Brain microvascular endothelial cell (primary cell): ENCODE data around the gene TTF2.

ENCODE experiments used
- DNase-seq: peaks from one replicate; pipeline ENCODE4 v3.0.0-alpha.2; 2020
- H3K27ac ChIP-seq: fragments of 250-450 bp; sonication (Bioruptor Pico); 2 replicates; pipeline ENCODE4 v1.5.1; 2020; ENCODE audit warnings: mild to moderate bottlenecking, moderate library complexity
- H3K27me3 ChIP-seq: fragments of 250-450 bp; sonication (Bioruptor Pico); replicated peaks from 2 replicates; pipeline ENCODE4 v1.5.1; 2020; ENCODE audit warnings: mild to moderate bottlenecking
- H3K36me3 ChIP-seq: fragments of 250-450 bp; sonication (Bioruptor Pico); replicated peaks from 2 replicates; pipeline ENCODE4 v1.5.1; 2020; ENCODE audit warnings: mild to moderate bottlenecking
- H3K4me3 ChIP-seq: 2 replicates; pipeline ENCODE4 v1.5.1; 2011; ENCODE audit warnings: low read depth, mild to moderate bottlenecking, control low read depth, low read length, moderate library complexity
- in situ Hi-C: cut with HindIII; loops from 2 replicates; pipeline ENCODE4 v1.10.0; 2017; ENCODE audit warnings: low sequenced_read_pairs, low pct_ligation_motif_present
- TF ChIP-seq, protein P1 (sequence below): IDR thresholded peaks from 2 replicates; pipeline ENCODE4 v1.5.1; 2011; ENCODE audit warnings: low read depth, mild to moderate bottlenecking, moderate library complexity, low read length, control low read depth, inconsistent platforms; ENCODE audit errors: missing control alignments

Gene TTF2

DNA sequence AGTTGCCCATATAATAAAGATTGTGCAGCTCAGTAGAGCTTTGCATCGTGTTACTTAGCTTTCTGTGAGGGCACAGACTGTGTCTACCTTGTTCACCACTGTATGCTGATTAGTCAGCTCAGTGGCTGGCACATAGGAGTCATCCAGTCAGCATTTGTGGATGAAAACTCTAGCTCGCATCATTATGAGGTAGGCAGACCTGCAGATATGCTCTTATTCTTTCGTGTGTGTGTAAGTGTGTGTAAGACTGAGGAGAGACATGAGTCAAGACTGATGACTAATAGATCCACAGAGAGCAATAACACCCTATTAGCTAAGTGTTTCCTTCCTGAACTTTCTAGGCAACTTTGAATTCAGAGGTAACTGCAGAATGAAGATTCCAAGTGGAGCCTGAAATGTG, 17.1 kb downstream of the TTF2 start:
- H3K27me3 ChIP-seq: no peaks in the 10 kb centered on the region
- peak; percentile 89 for DNase-seq
- no peak overlapping the region for H3K4me3 ChIP-seq
- in situ Hi-C loops: no loop called here
- TF ChIP-seq, protein P1, sequence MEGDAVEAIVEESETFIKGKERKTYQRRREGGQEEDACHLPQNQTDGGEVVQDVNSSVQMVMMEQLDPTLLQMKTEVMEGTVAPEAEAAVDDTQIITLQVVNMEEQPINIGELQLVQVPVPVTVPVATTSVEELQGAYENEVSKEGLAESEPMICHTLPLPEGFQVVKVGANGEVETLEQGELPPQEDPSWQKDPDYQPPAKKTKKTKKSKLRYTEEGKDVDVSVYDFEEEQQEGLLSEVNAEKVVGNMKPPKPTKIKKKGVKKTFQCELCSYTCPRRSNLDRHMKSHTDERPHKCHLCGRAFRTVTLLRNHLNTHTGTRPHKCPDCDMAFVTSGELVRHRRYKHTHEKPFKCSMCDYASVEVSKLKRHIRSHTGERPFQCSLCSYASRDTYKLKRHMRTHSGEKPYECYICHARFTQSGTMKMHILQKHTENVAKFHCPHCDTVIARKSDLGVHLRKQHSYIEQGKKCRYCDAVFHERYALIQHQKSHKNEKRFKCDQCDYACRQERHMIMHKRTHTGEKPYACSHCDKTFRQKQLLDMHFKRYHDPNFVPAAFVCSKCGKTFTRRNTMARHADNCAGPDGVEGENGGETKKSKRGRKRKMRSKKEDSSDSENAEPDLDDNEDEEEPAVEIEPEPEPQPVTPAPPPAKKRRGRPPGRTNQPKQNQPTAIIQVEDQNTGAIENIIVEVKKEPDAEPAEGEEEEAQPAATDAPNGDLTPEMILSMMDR: no peak
- peak overlapping the region; percentile 58 for H3K27ac ChIP-seq
- peaks cover 23% of the 10 kb centered on the region for H3K36me3 ChIP-seq

DNA sequence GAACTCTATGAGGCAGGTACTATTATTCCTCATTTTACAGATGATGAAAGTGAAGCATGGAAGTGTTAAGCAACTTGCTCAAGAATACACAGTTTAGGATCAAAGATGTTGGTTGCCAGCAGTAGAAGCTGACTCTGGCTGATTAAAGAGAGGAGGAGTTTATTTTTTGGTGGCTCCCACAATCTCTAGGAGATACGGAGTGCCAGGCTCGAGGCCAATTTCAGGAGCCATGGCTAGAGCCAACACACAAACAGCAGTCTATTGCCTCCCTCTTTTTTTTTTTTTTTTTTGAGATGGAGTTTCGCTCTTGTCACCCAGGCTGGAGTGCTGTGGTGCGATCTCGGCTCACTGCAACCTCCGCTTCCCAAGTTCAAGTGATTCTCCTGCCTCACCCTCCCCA, 19.6 kb downstream of the TTF2 start:
- Histone ChIP-seq H3K27me3 (no peaks in the 10 kb centered on the region), H3K4me3 (no peak overlapping the region), H3K36me3 (peaks cover 21% of the 10 kb centered on the region), H3K27ac (no peak overlapping the region)
- TF ChIP-seq, protein P1: no peak
- in situ Hi-C loops: no loop called here
- DNase-seq: no peak

DNA sequence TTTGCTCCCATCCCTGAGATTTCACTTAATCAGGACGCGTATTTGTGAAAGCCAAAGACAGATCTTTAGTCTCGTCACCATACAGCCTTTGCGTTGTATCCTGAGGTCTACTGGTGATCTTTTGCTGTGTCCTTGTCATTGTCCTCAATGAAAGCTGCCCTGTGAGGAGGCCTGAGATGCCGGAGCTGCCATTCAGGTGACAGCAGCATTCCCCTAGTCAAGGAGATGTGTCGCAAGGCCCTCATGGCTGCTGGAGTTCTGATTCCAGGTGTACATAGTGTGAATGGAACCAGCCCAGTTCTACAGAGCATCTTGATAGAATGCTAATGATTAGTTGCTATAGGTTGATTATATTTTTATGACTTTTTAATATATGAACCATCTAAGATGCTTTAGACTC, 24.1 kb downstream of the TTF2 start:
- Histone ChIP-seq H3K4me3 (no peak overlapping the region), H3K36me3 (peaks cover 3% of the 10 kb centered on the region), H3K27me3 (no peaks in the 10 kb centered on the region), H3K27ac (no peak overlapping the region)
- no peak for DNase-seq
- TF ChIP-seq, protein P1: no peak
- in situ Hi-C loops: no loop called here

DNA sequence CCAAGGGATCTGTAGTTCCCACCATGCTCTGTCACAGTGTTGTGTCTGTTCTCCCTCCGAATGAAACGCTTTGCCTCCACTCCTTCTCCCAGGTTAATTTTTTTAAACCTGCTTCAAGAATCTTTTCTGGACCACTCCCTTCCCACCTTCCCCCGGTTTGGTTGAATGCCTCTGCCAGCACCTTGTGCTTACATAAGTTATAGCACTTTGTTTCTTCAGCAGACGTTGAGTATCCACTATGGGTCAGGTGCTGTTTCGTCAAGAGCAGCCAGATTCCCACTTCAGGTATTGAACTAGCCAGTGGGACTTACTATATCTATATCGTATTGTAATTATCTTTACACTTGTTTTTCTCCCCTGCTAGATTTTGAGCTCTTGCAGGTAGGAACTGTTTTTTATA, 27.6 kb downstream of the TTF2 start:
- in situ Hi-C loops: no loop called here
- TF ChIP-seq, protein P1: no peak

DNA sequence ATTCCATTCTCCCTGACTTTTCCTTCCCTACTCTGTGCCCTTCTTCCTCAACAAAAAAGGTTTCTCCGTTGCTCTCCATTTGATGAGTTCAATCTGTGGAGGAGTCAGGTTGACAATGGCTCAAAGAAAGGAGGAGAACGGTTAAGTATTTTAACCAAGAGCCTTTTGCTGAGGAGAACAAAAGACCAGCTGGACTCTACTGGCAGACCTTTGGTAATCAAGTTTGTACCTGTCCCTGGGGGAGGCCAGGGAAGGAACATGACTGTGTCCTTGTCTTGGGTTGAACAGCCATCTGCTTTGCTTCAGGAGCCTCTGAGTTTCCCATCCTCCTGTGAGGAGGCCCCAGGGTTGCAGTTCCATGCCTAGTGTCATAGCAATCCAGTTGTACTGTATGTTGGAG, 29.9 kb downstream of the TTF2 start:
- H3K36me3 ChIP-seq: no peaks in the 10 kb centered on the region
- TF ChIP-seq, protein P1: no peak
- in situ Hi-C loops: no loop called here
- no peak overlapping the region for H3K4me3 ChIP-seq
- DNase-seq: no peak
- no peaks in the 10 kb centered on the region for H3K27me3 ChIP-seq
- no peak overlapping the region for H3K27ac ChIP-seq

More for the DNA sequence above, 27.6 kb downstream of the TTF2 start:
- no peaks in the 10 kb centered on the region for H3K36me3 ChIP-seq
- no peak overlapping the region for H3K27ac ChIP-seq
- DNase-seq: no peak
- no peak overlapping the region for H3K4me3 ChIP-seq
- H3K27me3 ChIP-seq: no peaks in the 10 kb centered on the region

DNA sequence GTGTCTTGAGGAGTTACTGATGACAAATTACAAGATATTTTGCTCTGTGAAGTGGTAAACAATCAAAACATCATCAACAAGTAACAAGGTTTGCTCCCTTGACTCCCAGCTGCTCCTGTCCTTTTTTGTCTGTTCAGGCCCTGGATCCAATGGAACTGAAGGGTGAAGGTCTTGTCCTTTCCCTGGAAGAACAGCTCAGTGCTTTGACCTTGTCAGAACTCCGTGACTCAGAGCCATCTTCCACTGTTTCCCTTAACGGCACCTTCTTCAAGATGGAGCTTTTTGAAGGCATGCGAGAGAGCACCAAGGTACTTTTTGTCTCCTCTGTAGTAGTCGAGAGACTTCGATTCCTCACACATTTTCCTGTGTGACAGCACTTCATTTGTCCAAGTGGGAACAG, 32.5 kb downstream of the TTF2 start:
- in situ Hi-C loops: no loop called here
- Histone ChIP-seq H3K4me3 (no peak overlapping the region), H3K36me3 (no peaks in the 10 kb centered on the region), H3K27ac (peak overlapping the region; percentile 92), H3K27me3 (no peaks in the 10 kb centered on the region)
- TF ChIP-seq, protein P1: no peak
- no peak for DNase-seq
